Measurements from ENCODE around the gene ARHGAP44.

The ARHGAP44 gene

GRCh38 chr17:12990926-12991325, 201.6 kb downstream of the ARHGAP44 start:
- H3K36me3 ChIP-seq (ENCODE audit: insufficient read depth, low read length): peaks cover 41% of the 10 kb centered on the region; the same call in 1 of the 2 replicates

DNA sequence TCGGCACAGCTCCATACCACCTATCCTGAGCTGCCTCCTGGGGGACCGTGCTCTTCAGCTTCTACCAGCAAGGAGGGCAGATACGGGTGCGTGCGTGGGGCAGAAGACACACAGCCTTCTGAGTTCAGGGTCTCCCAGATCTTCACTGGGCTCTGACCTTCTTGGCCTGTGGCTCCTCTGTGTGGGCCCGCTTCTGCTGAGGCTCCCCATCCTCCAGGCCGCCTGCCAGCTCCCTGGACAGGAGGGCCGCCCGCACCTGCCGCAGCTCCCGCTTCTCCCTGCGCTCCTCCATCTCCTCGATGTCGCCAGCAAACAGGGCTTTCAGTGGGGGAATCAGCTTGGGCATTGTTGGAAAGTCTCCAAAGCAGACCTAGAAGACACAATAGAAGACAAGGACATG, 203.4 kb downstream of the ARHGAP44 start:
- no peaks in the 10 kb centered on the region for H3K4me1 ChIP-seq (ENCODE audit: insufficient read depth, low read length, poor library complexity, severe bottlenecking)
- H3K36me3 ChIP-seq (ENCODE audit: insufficient read depth, low read length): peaks cover 58% of the 10 kb centered on the region; the same call in 1 of the 2 replicates
- H3K79me2 ChIP-seq (ENCODE audit: insufficient read depth, low read length): no peaks in the 10 kb centered on the region
- no peaks in the 10 kb centered on the region for H3F3A ChIP-seq (ENCODE audit: low read depth)
- H3K4me3 ChIP-seq (ENCODE audit: low read length, poor library complexity, severe bottlenecking): no peak overlapping the region
- no peak overlapping the region for H2AFZ ChIP-seq (ENCODE audit: low read length)
- no peaks in the 10 kb centered on the region for H3K9me2 ChIP-seq (replicated peaks; ENCODE audit: low read depth, low read length)
- no peaks in the 10 kb centered on the region for H3K9me3 ChIP-seq (ENCODE audit: insufficient read depth, low read depth, low read length)
- no peak for TF ChIP-seq EZH2phosphoT487 (IDR thresholded peaks at IDR 0.05; ENCODE audit: borderline replicate concordance)
- TF ChIP-seq, protein P1, sequence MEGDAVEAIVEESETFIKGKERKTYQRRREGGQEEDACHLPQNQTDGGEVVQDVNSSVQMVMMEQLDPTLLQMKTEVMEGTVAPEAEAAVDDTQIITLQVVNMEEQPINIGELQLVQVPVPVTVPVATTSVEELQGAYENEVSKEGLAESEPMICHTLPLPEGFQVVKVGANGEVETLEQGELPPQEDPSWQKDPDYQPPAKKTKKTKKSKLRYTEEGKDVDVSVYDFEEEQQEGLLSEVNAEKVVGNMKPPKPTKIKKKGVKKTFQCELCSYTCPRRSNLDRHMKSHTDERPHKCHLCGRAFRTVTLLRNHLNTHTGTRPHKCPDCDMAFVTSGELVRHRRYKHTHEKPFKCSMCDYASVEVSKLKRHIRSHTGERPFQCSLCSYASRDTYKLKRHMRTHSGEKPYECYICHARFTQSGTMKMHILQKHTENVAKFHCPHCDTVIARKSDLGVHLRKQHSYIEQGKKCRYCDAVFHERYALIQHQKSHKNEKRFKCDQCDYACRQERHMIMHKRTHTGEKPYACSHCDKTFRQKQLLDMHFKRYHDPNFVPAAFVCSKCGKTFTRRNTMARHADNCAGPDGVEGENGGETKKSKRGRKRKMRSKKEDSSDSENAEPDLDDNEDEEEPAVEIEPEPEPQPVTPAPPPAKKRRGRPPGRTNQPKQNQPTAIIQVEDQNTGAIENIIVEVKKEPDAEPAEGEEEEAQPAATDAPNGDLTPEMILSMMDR (conservative IDR thresholded peaks at IDR 0.05; ENCODE audit: low read length): no peak
- no peaks in the 10 kb centered on the region for H3K27me3 ChIP-seq (ENCODE audit: insufficient read depth, low read length, poor library complexity, severe bottlenecking)
- no peak overlapping the region for H3K4me2 ChIP-seq (ENCODE audit: low read depth, low read length, poor library complexity, severe bottlenecking)
- no peaks in the 10 kb centered on the region for H4K20me1 ChIP-seq (ENCODE audit: insufficient read depth, low read length, poor library complexity, severe bottlenecking)
- H3K9ac ChIP-seq (ENCODE audit: low read depth, low read length, poor library complexity, severe bottlenecking): no peak overlapping the region

More at GRCh38 chr17:12990926-12991325, 201.6 kb downstream of the ARHGAP44 start:
- H3K9me3 ChIP-seq (ENCODE audit: insufficient read depth, low read depth, low read length): no peaks in the 10 kb centered on the region
- H4K20me1 ChIP-seq (ENCODE audit: insufficient read depth, low read length, poor library complexity, severe bottlenecking): no peaks in the 10 kb centered on the region
- no peaks in the 10 kb centered on the region for H3K79me2 ChIP-seq (ENCODE audit: insufficient read depth, low read length)
- H3K4me3 ChIP-seq (ENCODE audit: low read length, poor library complexity, severe bottlenecking): no peak overlapping the region
- TF ChIP-seq EZH2phosphoT487 (IDR thresholded peaks at IDR 0.05; ENCODE audit: borderline replicate concordance): no peak
- TF ChIP-seq, protein P1 (conservative IDR thresholded peaks at IDR 0.05; ENCODE audit: low read length): no peak
- no peaks in the 10 kb centered on the region for H3K27me3 ChIP-seq (ENCODE audit: insufficient read depth, low read length, poor library complexity, severe bottlenecking)
- no peaks in the 10 kb centered on the region for H3K4me1 ChIP-seq (ENCODE audit: insufficient read depth, low read length, poor library complexity, severe bottlenecking)
- H3K9me2 ChIP-seq (replicated peaks; ENCODE audit: low read depth, low read length): no peaks in the 10 kb centered on the region
- H3K4me2 ChIP-seq (ENCODE audit: low read depth, low read length, poor library complexity, severe bottlenecking): no peak overlapping the region
- no peak overlapping the region for H3K9ac ChIP-seq (ENCODE audit: low read depth, low read length, poor library complexity, severe bottlenecking)
- no peaks in the 10 kb centered on the region for H3F3A ChIP-seq (ENCODE audit: low read depth)
- H2AFZ ChIP-seq (ENCODE audit: low read length): no peak overlapping the region

DNA sequence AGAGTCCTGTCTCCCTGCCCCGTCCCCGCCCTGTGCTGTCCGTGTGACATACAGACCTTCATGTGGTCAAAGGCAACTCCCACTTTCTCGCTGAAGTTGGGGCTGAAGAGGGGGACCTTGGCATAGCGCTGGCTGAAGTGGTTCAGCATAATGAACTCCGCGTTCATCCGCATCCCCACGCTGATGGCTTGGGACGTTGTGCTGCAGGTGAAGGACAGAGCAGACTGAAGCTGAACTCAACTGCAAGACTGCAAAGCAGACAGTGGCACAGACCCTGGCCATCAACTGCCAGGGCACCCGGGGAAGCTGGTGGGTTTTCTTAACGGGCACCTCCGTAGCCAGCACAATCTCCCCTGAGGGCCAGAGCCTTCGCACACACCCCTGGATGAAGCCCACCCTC, 204.3 kb downstream of the ARHGAP44 start:
- Histone ChIP-seq H3K27me3 (ENCODE audit: insufficient read depth, low read length, poor library complexity, severe bottlenecking) (no peaks in the 10 kb centered on the region), H2AFZ (ENCODE audit: low read length) (no peak overlapping the region), H4K20me1 (ENCODE audit: insufficient read depth, low read length, poor library complexity, severe bottlenecking) (no peaks in the 10 kb centered on the region), H3K4me1 (ENCODE audit: insufficient read depth, low read length, poor library complexity, severe bottlenecking) (no peaks in the 10 kb centered on the region), H3K79me2 (ENCODE audit: insufficient read depth, low read length) (no peaks in the 10 kb centered on the region), H3K4me3 (ENCODE audit: low read length, poor library complexity, severe bottlenecking) (no peak overlapping the region), H3K9ac (ENCODE audit: low read depth, low read length, poor library complexity, severe bottlenecking) (no peak overlapping the region), H3F3A (ENCODE audit: low read depth) (no peaks in the 10 kb centered on the region), H3K9me2 (replicated peaks; ENCODE audit: low read depth, low read length) (no peaks in the 10 kb centered on the region), H3K9me3 (ENCODE audit: insufficient read depth, low read depth, low read length) (no peaks in the 10 kb centered on the region), H3K36me3 (ENCODE audit: insufficient read depth, low read length) (peaks cover 68% of the 10 kb centered on the region; the same call in 1 of the 2 replicates), H3K4me2 (ENCODE audit: low read depth, low read length, poor library complexity, severe bottlenecking) (no peak overlapping the region)
- TF ChIP-seq, protein P1 (conservative IDR thresholded peaks at IDR 0.05; ENCODE audit: low read length): no peak
- no peak for TF ChIP-seq EZH2phosphoT487 (IDR thresholded peaks at IDR 0.05; ENCODE audit: borderline replicate concordance)
